GM21515 (cell line): Measurements from ENCODE around the gene ZFPM1.

Experiments
- ATAC-seq: cut with Tn5 transposase; IDR thresholded peaks from one replicate; pipeline ENCODE4 v1.9.1; 2021; ENCODE audit not compliant: unreplicated experiment

ZFPM1 gene

DNA sequence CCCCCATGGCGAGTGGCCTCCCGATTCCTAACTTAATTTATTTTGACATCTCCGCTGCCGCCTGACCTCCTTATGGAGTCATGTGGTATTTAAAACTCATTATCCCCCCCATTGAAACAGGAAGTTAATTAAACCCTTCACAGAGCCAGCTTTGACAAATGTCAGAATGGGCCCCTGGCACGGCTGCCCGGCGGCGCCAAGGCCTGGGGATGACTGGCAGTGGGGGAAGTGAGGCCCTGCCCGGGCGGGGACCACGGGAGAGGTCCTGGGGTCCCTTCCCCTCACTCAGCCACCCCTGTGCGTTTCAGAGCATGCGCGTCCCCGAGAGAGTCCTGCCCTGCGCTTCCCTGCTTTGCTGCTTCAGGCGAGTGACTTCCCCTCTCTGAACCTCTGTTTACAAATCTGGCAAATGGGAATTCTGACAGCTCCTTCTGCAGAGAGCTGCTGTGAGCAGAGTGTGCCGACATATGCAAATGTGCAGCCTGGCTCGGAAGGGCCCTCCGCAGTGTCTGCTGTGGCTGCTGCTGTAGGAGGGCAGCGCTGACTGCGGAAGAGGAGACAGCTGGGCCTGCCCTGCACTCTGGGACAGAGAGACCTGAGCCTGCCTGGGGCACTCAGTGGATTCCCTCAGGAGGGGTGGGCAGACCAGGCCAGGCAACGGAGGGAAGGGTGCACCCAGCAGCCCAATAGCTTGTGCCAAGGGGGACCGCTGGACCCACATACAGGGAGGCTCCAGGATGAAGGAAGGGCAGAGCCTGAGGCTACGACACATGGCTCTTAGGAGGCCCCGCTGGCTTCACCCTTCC lies 4.4 kb upstream of the ZFPM1 start:
- no peak for ATAC-seq

DNA sequence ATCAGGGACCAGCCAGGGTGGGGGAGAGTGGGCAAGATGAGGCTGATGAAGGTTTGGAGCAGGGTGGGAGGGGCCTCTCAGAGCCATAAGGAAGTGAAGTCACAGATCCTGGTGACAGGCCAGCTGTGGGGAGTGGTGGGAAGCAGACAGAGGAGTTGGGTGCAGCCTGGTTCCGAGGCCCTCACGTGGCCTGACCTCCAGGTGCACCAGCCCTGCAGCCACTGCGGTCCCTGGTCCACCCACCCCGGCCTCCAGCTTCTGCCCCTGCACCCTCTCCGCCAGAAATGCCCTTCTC lies 3.9 kb upstream of the ZFPM1 start:
- ATAC-seq: no peak

DNA sequence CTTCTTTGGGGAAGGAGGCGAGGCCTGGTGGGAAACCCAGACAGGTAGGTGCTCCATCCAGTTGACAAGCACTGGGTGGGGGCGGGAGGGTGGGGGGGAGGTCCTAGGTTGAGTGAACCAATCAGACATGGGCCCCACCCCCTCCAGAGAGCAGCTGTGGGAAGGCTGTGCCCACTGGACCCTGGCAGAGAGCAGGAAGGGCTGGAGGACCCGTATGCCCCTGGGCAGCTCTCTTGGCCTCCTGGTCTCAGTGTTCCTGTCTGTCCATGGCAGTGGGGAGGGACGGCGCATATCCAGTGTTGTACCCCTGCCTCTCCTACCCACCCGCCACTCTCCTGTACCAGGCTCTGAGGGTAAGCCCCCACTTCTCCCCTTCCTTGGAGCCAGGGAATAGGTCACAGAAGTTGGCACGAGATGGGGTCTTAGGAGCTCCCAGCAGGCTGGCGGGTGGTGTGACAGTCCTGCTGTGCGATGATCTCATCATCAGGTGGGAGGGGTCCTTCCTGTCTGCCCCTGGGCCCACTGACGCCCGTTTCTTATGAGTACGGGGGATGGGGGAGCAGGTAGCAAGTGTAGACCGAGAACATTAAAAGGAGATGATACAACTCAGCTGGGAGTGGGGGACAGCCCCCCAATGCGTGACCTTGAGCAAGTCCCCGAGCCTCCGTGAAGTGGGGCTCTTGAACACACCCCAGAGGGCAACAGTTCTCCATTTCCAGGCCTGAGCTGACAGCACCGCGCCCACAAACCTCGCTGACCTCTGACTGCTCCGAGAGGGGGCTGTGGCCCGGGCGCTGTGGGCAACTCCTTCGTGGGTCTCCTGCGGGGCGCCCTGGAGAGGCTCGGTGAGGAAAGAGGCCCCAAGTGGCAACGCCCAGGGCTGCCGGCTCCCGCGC lies 1.2 kb upstream of the ZFPM1 start:
- ATAC-seq: no peak

GRCh38 chr16:88452482-88453216 lies 431 bp upstream of the ZFPM1 start:
- ATAC-seq: peak; percentile 52

- peak; percentile 5 for ATAC-seq
These were observed 787 bp downstream of the ZFPM1 start for GRCh38 chr16:88453611-88454522.

GRCh38 chr16:88454523-88454947 lies 1.5 kb downstream of the ZFPM1 start:
- ATAC-seq: no peak

DNA sequence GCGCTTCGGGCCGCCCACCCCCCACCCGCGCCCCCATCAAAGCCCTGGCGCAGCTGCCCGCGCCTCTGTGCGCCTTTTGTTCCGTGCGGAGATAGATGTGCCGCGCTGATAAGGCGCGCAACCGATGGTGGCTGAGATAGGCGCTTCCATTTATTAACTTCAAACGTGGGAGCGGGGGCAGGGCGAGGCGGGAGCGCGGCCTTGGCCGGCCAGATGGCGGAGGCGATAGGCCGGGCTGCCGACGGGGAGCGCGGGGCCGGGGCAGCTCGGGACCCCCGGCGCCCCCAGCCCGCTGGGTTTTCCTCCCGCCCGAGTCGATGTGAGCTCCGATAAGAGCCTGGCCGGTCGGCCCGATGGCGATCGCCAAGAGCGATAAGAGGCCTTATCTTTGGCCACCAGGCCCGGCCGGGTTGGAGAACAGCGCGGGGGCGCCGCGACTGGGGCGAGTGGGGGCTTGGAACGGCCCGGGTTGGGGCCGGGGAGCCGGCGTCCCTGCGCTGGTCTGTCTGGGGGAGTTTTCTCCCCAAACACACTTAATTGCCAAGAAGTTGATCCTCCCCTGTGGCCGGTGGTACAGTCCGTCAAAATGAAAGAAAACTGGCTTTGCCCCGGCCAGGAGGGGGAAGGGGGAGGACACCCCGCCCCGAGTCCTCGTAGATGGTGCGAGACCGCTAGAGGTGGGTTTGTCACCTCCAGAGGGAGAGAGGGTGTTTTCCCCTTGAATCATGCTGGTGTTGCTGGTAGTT lies 2.7 kb downstream of the ZFPM1 start:
- no peak for ATAC-seq

DNA sequence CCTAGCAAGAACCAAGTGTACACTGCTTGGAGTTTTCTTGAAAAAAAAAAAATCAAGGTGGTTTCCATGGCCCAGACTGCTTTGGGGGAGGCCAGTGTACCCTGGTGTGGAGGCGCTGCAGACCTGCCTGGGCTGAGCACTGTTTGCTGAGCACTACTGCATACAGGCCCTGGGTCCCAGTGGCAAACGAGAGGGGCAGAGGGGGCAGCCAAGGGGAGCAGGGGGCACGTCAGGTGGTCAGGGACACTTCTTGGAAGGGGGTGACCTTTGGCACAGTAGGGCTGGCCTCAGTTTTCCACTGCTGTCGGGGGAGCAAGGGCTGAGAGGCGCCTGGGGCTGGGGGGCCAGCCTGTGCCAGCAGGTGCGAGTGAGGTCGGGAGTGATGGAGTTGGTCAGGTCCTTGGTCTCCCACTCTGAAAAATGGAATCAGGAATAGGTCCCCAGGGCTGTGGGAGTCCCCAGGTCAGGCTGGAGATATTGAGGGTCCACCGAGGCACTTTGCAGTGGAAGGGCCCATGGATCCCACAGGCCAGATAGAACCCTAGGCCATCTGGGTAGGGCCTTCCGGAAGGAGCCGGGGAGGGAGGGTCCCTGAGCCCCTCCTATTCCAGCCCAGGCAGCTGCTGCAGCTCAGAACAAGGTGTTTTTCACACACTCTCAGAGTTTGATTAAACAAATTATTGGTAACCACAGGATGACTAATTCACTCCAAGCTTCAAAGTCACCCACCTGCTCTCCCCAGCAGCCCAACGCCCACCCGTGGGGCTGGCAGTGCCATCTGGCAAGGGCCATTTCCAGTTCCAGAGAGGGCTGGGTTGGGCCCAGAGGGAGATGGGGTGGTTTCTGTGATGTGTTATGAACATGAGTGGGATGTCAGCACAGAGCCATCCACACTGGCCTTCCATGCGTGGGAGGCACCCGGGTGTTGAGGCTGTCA lies 3.5 kb downstream of the ZFPM1 start:
- no peak for ATAC-seq

DNA sequence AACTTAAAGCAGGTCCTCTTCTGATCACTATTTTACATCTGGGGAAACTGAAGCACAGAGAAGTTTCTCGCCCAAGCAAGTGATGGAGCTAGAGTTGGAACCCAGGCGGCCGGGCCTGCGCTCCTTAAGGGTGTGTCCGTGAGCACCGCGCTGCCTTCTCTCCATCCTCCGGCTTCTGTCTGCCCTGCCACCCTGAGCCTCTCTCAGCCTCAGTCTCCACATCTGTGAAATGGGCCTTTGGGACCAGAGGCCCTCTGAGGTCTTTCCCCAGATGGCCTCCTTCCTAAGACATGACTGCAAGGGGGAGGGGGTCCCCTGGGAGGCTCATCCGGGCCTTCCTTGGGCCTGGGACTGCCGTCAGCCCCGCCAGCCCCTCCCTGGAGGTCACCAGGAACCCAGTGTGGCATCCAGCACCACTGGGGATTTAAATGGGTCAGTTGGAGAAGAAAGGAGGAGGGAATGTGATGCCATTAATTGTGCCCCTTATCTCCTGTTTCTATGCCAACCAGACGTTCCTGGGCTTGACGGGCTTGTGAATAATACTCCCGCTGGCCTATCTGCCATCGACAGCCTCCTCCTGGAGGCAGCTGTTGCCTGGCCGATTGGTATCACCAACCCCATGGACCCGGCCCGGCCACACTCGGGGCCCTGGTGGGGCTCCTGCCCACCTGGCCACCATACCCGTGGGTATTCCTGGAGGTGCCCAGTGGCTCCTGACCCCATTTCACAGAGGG lies 5.1 kb downstream of the ZFPM1 start:
- no peak for ATAC-seq

DNA sequence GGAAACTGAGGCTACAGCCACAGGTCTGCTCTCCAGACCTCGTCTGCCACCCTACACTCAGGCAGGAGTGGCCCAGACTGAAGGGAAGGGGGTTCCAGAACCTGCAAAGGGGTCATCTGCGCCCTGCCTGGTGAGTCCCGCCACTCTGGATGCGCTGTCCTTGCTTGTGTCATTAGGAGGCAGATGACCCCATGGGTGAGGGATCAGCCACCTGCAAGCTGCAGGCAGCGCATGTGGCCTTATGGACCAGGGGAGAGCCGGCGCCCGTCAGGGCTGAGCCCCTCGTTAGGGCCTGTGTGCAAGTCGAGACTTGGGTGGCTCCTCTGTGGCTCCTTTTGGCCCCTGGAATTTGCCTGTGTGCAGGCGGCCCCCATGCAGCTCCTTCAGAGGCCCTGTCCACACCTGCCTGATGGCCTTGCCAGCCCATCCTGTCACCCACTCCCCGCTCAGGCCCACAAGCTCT lies 5.7 kb downstream of the ZFPM1 start:
- ATAC-seq: no peak

GRCh38 chr16:88459366-88460073 lies 6.4 kb downstream of the ZFPM1 start:
- no peak for ATAC-seq

- ATAC-seq: no peak
These were observed 7.6 kb downstream of the ZFPM1 start for GRCh38 chr16:88460496-88461330.

DNA sequence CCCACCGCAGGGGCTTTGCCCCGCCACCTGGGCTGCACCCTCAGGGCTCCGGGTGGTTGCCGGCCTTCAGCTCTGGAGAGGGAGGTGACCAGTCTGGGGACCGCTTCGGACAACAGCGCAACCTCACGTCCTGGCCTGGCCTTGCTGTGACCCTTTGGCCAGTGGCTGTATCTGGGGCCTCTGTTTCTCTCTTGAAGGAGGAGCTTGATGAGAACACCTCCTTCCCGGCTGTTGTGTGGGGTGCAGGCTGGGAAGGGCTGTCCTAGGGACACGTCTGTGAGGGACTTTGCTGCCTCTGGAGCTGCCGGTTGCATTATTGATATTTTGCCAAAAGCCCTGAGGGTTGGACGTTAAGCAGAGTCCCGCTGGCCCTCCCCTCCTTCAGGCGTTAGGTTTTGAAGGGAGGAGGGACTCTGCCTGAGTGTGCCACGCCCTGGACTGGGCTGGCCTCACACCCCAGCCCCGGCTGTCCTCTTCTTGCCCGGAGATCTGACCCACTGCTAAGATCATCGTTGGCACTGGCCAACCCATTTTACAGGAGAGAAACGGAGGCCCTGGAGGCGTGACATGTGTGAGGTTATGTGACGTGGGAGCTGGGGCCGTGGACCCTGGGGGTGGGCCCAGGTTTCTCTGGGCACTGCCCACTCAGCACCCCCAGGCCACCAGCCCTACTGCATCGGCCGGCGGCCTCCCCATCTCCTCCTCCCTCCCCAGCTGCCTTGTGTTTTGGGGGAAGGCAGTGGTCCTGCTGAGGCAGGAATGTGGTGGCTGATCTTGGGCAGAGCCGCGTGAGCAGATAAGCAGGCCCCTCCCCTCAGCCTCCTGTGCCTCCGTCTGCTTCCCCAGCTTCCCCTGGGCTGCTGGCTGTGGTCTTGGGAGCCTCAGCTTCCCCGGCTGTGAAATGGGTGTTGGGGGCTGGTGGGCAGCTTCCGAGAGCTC lies 8.5 kb downstream of the ZFPM1 start:
- no peak for ATAC-seq

DNA sequence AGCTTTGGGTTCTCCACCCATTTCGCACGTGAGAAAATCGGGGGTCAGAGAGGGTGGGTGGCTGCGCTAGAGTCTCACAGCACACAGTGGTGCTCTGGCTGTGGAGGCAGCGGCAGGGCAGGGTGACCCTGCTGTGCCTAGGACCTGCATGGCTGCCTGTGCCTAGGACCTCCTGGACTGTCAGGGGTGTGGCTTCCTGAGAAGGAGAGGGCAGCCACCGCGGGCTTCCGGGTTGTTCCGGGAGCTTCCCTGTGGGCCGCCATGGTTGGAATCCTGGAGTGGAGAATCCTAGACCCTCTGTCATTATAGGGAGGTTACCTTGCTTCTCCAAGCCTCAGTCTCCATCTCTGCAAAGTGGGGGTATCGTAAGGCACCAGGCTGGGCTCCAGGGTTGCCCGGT lies 9.3 kb downstream of the ZFPM1 start:
- no peak for ATAC-seq

- ATAC-seq: no peak
These were observed 10.3 kb downstream of the ZFPM1 start for GRCh38 chr16:88463411-88463810.
